ENCODE results near the gene SERPINE1. TPM values are rescaled to one million over a fixed set of nuclear protein-coding genes. Genes with fewer than 3 reads are reported as not detected.

SERPINE1 gene
- total and polyA plus RNA-seq, 2 experiments from 2014 or later, result 0.97 to 1.2 TPM

GRCh38 chr7:101119876-101120275, 7.0 kb upstream of the SERPINE1 start (continued):
- TF ChIP-seq ZNF462 (CRISPR knock-in tag; IDR thresholded peaks at IDR 0.05), result no peak
- TF ChIP-seq REST (IDR thresholded peaks at IDR 0.05; ENCODE audit: unreplicated experiment), result no peak
- no peak for TF ChIP-seq ETS1 (IDR thresholded peaks at IDR 0.05)
- TF ChIP-seq ZNF331 (CRISPR knock-in tag; IDR thresholded peaks at IDR 0.05; ENCODE audit: low read depth), result no peak
- no peak for TF ChIP-seq ZNF114 (CRISPR knock-in tag; IDR thresholded peaks at IDR 0.05)

Measured in GM23338 (cell line).